NCI-H2029 treated with DMSO at 0.1 percent for 48 hours (cell line): ENCODE measurements around the gene WNK2.

Experiments
- DNase-seq: peaks from one replicate; lab custom pipeline; 2025; lab: John Stamatoyannopoulos, UW

The WNK2 gene

DNA sequence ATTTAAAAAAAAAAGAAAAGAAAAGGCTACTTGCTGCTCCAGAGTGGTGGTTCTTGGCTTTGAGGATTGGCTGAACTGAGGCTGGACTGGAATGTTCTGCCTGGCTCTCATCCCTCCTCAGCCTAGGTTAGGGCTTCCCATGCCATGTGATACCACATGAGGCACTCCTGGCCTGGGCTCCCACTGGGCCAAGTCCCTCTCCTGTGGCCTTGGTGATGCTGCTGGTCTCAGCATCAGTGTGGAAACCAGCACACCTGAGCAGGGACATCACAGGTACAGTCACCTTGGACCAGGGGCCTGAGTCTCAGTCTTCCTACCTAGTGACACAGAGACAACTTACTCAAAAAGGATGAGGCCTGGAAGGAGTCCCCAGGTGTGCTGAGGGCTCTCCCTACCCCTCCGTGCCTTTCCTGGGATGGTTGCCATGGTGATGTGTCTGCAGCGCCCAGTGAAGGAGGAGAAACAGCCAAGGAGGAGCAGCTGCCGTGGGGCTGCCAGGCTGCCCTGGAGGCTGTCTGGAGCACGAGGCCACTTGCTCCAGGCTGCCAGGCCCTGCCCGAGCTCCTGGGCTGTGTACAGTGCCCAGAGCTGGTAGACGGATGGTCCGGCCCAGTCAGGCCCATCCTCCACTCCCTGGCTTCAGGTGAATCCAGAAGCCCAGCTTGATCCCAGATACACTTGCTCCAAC, 71.0 kb downstream of the WNK2 start:
- no peak for DNase-seq

GRCh38 chr9:93255494-93255867, 71.5 kb downstream of the WNK2 start:
- DNase-seq = no peak

DNA sequence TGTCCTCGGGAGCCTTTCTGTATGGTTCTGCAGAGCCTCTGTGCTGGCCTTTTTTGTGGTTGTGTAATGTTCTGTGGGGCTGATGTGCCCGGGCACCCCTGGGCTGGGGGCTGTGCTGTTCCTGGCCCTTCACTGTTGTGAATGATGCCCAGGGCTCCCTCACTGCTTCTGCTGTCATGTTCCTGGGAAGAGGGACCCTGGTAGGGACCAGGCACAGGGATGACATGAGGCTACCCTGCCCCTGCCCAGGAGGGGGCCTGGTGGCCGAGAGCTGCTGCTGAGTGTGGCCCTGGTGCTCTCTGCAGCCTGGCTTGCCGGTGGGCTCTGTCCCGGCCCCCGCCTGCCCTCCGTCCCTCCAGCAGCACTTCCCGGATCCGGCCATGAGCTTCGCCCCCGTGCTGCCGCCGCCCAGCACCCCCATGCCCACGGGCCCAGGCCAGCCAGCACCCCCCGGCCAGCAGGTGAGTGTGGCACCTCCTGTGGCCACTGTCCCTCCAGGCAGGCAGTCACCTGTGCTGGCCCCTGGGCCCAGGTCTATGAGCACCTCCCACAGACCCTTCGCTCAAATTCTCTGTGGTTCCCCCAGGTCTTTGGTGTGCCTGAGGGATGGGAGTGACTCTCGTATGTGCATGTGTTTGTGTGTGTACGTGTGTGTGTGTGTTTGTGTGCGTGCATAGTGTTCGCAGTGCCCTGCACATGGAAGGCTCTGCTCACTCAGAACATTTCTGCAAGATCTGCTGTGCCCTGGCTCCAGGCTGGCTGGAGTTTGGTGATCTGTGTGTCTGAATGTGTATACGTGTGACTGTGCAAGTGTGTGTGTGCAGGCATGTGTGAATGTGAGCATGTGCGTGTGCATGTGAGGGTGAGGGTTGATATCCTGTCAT, 72.3 kb downstream of the WNK2 start:
- DNase-seq = no peak

GRCh38 chr9:93256878-93257807, 73.2 kb downstream of the WNK2 start:
- DNase-seq = no peak

DNA sequence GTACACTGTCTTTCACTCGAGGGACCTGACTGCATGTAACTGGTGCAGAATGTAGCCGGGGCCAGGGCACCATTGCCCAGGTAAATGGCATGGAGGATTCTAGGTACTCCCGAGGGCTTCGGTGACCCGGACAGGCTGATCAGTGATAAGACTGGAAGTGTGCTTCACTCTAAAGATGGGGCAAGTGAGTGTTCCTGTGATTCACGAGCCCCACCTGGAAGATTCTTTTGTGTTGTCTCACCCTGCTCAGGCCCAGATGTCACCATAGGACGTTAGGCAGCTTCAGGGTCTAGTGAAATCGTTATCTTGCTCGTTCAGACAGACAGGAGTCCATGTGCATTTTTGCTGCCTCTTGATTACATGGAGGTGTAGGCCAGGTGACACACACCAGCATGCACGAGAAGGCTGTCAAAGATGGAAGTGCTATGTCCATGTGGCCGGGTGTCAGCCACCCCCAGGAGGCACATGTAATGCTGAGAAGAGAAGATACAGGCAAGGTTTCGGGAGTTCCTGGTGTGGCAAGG, 73.9 kb downstream of the WNK2 start:
- DNase-seq = no peak

DNA sequence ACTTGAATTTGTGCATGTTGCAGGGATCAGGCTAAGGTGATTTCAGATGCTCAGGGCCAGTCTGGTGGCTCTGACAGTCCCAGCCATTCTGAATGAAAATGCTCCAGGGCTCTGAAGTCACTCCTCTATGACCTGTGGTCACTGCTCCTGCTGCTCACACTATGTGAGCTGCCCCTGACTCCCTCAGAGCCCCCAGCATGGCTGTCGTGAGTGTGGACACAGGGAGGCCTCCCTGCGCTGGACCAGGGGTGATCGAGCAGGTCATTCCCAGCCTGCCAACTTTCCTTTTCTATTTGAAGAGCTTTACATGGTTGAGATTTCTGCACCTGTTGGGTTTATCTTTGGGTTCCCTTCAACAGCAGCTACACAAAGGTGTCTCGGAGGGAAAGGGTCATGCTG, 74.5 kb downstream of the WNK2 start:
- DNase-seq = no peak

GRCh38 chr9:93258818-93259489, 75.0 kb downstream of the WNK2 start:
- DNase-seq = no peak

GRCh38 chr9:93259490-93260262, 75.7 kb downstream of the WNK2 start:
- no peak for DNase-seq

DNA sequence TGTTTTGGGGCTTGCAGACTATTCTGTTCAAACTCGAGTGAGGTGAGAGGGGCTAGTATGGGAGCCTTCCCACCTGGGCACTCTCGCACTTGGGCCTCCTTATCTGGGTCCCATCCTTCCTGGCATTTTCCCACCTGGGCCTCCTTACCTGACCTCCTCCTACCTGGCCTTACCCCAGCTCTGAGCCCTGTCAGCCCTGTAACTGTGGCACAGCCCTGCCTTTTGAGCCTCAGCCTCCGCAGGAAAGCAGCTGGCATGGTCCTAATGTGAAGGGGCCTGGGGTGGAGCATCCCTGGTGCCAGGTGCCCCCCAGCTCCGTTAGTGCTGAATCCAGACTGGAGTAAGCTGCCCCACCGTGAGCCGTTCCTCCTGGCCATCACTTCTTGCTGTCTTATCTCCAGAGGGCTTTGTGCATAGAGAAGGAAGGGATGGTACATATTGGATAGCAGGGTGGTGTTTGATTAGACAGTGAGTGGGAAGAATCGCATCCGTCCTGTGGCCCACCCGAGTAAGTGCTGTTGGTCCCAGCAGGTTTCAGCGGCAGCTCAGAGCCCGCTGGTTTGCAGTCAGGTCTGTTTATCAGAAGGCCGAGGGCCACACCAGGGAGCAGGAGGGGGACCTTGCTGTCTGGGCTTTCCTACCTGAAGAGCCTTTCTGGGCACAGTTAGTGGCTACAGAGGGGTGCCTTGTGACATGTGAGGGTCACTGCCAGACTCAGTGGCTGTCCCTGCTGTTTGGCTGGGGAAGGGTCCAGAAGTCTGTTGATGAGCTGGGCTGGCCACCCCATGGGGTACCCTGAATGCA, 76.5 kb downstream of the WNK2 start:
- DNase-seq = no peak

DNA sequence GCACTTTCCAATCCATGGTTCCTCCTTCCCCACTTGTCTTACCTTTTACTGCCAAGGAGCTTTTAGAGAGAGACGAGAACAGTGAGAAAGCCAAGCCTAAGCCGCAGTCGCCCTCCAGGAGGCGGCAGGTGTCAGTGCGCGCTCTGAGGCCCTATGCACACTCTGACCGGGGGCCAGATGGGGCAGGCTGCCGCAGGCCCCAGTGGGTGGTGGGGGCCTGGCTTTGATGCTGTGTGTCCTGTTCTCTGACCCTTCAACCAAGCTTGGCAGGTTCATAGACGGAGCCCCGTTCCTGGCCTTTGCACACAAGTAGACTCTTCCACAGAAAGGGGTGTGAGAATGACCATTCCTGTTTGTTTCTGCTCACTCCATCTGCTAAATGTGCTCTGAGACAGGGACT, 77.3 kb downstream of the WNK2 start:
- DNase-seq = no peak

DNA sequence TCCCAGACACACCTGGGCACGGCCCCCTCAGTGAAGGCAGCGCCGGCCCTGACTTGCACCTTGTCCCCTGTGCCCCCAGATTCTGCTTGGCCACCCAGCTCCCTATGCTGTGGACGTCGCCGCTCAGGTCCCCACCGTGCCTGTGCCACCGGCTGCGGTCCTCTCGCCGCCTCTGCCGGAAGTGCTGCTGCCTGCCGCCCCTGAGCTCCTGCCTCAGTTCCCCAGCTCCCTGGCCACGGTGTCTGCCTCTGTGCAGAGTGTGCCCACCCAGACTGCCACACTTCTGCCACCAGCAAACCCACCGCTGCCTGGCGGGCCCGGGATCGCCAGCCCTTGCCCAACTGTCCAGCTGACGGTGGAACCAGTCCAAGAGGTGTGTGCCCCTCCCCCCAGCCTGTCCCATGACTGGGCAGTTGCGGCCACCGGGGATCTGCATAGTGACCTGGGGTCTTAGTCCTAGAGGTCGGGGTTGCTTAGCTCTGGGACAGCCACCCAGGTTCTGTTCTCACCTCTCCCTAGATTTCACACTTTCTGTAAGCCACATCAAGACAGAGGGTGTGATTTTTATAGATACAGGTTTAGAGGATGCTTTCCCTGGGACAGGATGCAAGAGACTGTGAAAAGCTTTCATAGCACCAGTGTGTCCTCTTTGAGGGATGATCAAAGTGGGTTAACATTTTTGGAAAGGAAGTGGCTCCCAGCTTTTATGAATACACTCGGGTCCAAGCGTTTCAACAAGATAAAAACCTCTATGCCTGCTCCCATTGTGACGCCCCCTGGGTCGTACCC, 78.0 kb downstream of the WNK2 start:
- DNase-seq = no peak

- no peak for DNase-seq
Measured at GRCh38 chr9:93262537-93263310, 78.8 kb downstream of the WNK2 start.

DNA sequence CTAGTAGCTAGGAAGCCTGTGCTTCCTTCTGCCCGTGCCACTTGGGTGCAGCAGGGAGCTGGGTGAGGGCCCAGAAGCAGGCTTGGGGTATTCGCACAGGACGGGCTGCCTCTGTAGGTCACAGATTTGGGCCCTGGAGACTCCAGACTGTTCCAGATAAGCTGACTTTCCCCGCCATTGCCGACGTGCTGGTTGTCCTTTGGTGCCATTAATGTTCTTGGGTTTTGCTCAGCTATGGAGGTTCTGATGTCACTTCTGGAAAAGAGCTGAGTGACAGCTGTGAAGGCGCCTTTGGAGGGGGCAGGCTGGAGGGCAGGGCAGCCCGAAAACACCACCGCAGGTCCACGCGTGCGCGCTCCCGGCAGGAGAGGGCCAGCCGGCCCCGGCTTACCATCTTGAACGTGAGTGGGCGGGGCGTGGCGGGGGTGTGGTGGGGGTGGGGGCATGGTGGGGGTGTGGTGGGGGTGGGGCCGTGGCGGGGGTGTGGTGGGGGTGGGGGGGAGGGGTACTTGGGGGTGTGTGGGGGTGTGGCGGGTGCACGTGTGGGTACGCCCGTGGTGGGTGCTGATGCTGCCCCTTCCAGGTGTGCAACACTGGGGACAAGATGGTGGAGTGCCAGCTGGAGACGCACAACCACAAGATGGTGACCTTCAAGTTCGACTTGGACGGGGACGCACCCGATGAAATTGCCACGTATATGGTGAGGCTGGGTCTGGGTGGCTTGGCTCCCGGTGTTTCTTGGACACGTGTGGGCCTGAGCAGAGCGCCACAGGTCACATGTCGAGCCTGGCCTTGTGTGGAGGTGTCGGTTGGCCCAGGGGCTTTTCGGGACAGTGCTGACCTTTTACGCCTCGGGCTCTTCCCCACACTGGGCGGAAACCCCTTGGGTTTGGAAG, 79.6 kb downstream of the WNK2 start:
- DNase-seq = no peak

- DNase-seq = no peak
Measured at GRCh38 chr9:93264338-93265125, 80.6 kb downstream of the WNK2 start.

DNA sequence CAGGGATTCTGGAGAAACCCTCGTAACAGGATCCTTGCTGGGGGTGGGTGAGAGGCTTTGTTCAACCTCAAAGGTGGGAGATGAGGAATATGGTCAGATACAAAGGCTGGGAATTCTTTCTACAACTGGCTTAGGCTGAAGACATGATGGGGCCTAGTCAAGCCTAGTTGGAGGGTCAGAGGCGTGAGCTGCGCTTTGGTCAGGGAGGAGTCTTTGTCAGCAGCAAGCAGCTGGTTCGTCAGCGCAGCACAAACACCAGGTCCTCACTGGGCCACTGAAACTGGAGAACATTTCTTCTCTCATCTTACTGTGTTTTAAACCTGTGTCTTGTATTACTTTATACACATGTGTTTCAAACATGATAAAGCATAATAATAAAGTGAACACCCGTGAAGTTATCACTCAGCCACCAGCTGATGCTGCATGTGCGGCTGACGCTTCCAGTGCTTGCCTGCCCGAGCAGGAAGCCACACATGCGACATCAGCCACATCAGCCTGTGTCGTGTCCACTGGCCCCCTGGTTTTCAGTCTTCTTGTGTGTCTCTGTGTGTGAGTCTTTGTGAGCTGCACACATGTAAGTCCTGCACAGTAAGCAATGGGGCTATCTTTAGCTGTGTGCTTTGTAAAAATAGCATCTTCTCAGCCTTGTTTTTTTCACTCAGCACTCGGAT, 81.5 kb downstream of the WNK2 start:
- no peak for DNase-seq

DNA sequence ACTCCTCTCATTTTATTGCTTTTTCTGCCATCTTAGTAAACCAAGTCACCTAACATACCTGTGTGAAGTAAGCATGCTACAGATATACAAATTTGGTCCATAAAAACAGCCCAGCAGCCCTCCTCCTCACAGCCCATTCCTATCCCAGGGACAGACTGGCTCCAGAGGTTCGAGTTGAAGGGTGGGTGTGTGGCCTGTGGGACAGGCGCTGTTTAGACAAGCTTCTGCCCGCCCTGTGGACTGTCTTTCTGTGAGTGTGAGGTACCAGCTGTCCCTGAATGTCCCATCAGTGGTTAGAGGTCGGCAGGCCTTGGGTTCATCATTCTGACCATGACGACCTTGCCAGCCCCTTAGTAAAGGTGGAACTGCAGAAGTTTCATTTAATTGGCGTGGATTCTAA, 82.0 kb downstream of the WNK2 start:
- no peak for DNase-seq
